Endothelial cell of umbilical vein (primary cell): Measurements from ENCODE around the gene ZNF341. TPM values are rescaled to one million over a fixed set of nuclear protein-coding genes. Genes with fewer than 3 reads are reported as not detected.

ENCODE experiments used
- BruUV-seq: library from RNA; stranded (reverse); fragments of 400-500 nt; replicated peaks from 2 replicates; lab custom pipeline; 2021; lab: Mats Ljungman, UMichigan
- CTCF ChIA-PET: fragments of 300-600, 350-600 bp; sonication (Branson Sonifier 250); formaldehyde crosslinking; loops from one replicate; lab custom pipeline; 2021; ENCODE audit warnings: antibody characterized with exemption, inconsistent platforms; lab: Charles Lee
- POLR2A ChIA-PET: fragments of 300-600, 350-600 bp; sonication (Branson Sonifier 250); formaldehyde crosslinking; loops from one replicate; lab custom pipeline; 2021; ENCODE audit warnings: antibody characterized with exemption, inconsistent platforms; lab: Charles Lee
- DNase-seq: peaks from one replicate; pipeline ENCODE4 v3.0.0-alpha.2; 2011; ENCODE audit warnings: low read depth, low spot score
- FAIRE-seq: peaks from 2 replicates; lab custom pipeline; 2011; peaks lifted over from hg19 to GRCh38; lab: Jason Lieb, UNC
- H2AFZ ChIP-seq: 2 replicates; pipeline ENCODE4 v1.6.0; 2012; ENCODE audit warnings: low read depth, low read length, control low read depth, inconsistent platforms
- H3K27ac ChIP-seq: 2 replicates; pipeline ENCODE4 v1.5.1; 2011; ENCODE audit warnings: low read depth, mild to moderate bottlenecking, control low read depth, low read length, moderate library complexity; ENCODE audit not compliant: insufficient read depth
- H3K27me3 ChIP-seq, 2 experiments: 2 replicates each; pipeline versions ENCODE4 v1.6.0 to v1.6.1; 2011; ENCODE audit warnings: low read length in 2 of 2, mixed read lengths in 1 of 2; ENCODE audit not compliant: control insufficient read depth in 2 of 2, insufficient read depth in 2 of 2
- H3K36me3 ChIP-seq, 2 experiments: 2 replicates in 1 of 2; 3 replicates in 1 of 2; pipeline ENCODE4 v1.5.1; 2011; ENCODE audit warnings: low read length in 2 of 2, mild to moderate bottlenecking in 1 of 2, moderate library complexity in 1 of 2; ENCODE audit not compliant: control insufficient read depth in 2 of 2, insufficient read depth in 2 of 2; ENCODE audit errors: extremely low read depth in 1 of 2
- H3K4me1 ChIP-seq: 3 replicates; pipeline ENCODE4 v1.5.1; 2011; ENCODE audit warnings: mild to moderate bottlenecking, low read length; ENCODE audit not compliant: control insufficient read depth, insufficient read depth; ENCODE audit errors: extremely low read depth
- H3K4me2 ChIP-seq: 2 replicates; pipeline ENCODE4 v1.6.1; 2011; ENCODE audit warnings: low read length, control low read depth, mixed read lengths; ENCODE audit not compliant: insufficient read depth
- H3K4me3 ChIP-seq, 3 experiments: fragments of 200-600 bp in 1 of 3; sonication (generic), shearing (Covaris generic) in 1 of 3; replicated peaks in 1 of 3; 2 replicates each; pipeline ENCODE4 v1.5.1; 2011 to 2016; ENCODE audit warnings: control low read depth in 3 of 3, low read length in 3 of 3, mild to moderate bottlenecking in 2 of 3, inconsistent platforms in 1 of 3, low read depth in 1 of 3, moderate library complexity in 1 of 3; ENCODE audit not compliant: insufficient read depth in 1 of 3
- H3K79me2 ChIP-seq: 2 replicates; pipeline ENCODE4 v1.6.0; 2012; ENCODE audit warnings: low read length, inconsistent platforms; ENCODE audit not compliant: control insufficient read depth, insufficient read depth
- H3K9ac ChIP-seq: replicated peaks from 2 replicates; pipeline ENCODE3; 2011; ENCODE audit warnings: low read length, control low read depth; ENCODE audit not compliant: insufficient read depth; ENCODE audit errors: extremely low read depth
- H3K9me1 ChIP-seq: replicated peaks from 3 replicates; pipeline ENCODE4 v1.6.0; 2011; ENCODE audit warnings: mild to moderate bottlenecking, low read length; ENCODE audit not compliant: control insufficient read depth, insufficient read depth; ENCODE audit errors: extremely low read depth
- H3K9me3 ChIP-seq: replicated peaks from 2 replicates; pipeline ENCODE4 v1.5.1; 2012; ENCODE audit warnings: low read length, inconsistent platforms; ENCODE audit not compliant: control insufficient read depth, insufficient read depth
- H4K20me1 ChIP-seq: replicated peaks from 2 replicates; pipeline ENCODE3; 2011; ENCODE audit warnings: mild to moderate bottlenecking, low read length; ENCODE audit not compliant: control insufficient read depth, insufficient read depth; ENCODE audit errors: extremely low read depth
- CTCF ChIP-seq, 2 donors: IDR thresholded peaks; 1 replicate in 1 of 2; 2 replicates in 1 of 2; pipeline ENCODE4 v1.5.1; 2011; ENCODE audit warnings: low read length in 2 of 2, mild to moderate bottlenecking in 2 of 2, moderate library complexity in 2 of 2, control low read depth in 1 of 2, inconsistent platforms in 1 of 2, low read depth in 1 of 2; ENCODE audit not compliant: insufficient read depth in 1 of 2; ENCODE audit errors: extremely low read depth in 1 of 2
- EZH2 ChIP-seq: IDR thresholded peaks from 2 replicates; pipeline ENCODE4 v1.6.1; 2012; ENCODE audit warnings: borderline replicate concordance, low read depth, mild to moderate bottlenecking, moderate library complexity, low read length, inconsistent platforms; ENCODE audit not compliant: severe bottlenecking
- FOS ChIP-seq: IDR thresholded peaks from 2 replicates; pipeline ENCODE4 v1.6.1; 2011; ENCODE audit warnings: mild to moderate bottlenecking, low read length, moderate library complexity, borderline replicate concordance; ENCODE audit not compliant: insufficient read depth
- GATA2 ChIP-seq: IDR thresholded peaks from 2 replicates; pipeline ENCODE4 v1.7.0; 2011; ENCODE audit warnings: low read depth, mild to moderate bottlenecking, moderate library complexity, mixed read lengths, low read length; ENCODE audit not compliant: insufficient read length, insufficient read depth
- JUN ChIP-seq: IDR thresholded peaks from 2 replicates; pipeline ENCODE4 v1.6.1; 2011; ENCODE audit warnings: borderline replicate concordance, low read depth; ENCODE audit not compliant: insufficient read length, insufficient read depth
- MAX ChIP-seq: IDR thresholded peaks from 2 replicates; pipeline ENCODE4 v1.6.1; 2011; ENCODE audit not compliant: insufficient read depth, insufficient read length
- MYC ChIP-seq: IDR thresholded peaks from one replicate; pipeline ENCODE4 v1.6.1; 2011; ENCODE audit warnings: mild to moderate bottlenecking, low read depth, low read length
- POLR2A ChIP-seq: IDR thresholded peaks from 2 replicates; pipeline ENCODE4 v1.6.1; 2012; ENCODE audit warnings: low read depth, mild to moderate bottlenecking, control low read depth, low read length
- POLR2AphosphoS5 ChIP-seq: IDR thresholded peaks from 2 replicates; pipeline ENCODE4 v1.6.1; 2012; ENCODE audit warnings: low read depth, mild to moderate bottlenecking, control low read depth, low read length, moderate library complexity; ENCODE audit not compliant: insufficient read depth
- dilution Hi-C: fragments of 300-500 bp; cut with MboI; formaldehyde crosslinking; loops from one replicate; pipeline ENCODE4 v1.15.0; 2019; ENCODE audit warnings: low sequenced_read_pairs; ENCODE audit not compliant: extremely low pct_ligation_motif_present
- intact Hi-C: fragments of 100-400 bp; cut with micrococcal nuclease; formaldehyde crosslinking; loops from one replicate; pipeline ENCODE4 v1.10.0; 2022
- polyA plus RNA-seq, 4 experiments: library from polyadenylated mRNA; depleted of rRNA in 3 of 4; stranded (reverse) in 3 of 4; unstranded in 1 of 4; fragments of >200 nt; gene quantifications; 2 replicates each; pipeline versions ENCODE4 v1.2.1 to v1.2.3, GENCODE V29; 2011 to 2012; ENCODE audit warnings: missing spikeins in 1 of 4
- total RNA-seq: library from RNA; stranded (reverse); gene quantifications from 2 replicates; pipeline ENCODE4 v1.2.3, GENCODE V29; 2021

The ZNF341 gene
- total and polyA plus RNA-seq, 2 donors (not counting 3 experiments of a cell fraction or from before 2014, with no cell fraction given) = 4.9 TPM

GRCh38 chr20:33824852-33825251 lies 93.1 kb downstream of the ZNF341 start:
- ChIA-PET CTCF (interaction anchor here (0.6 to 1.4 kb wide), 5 partner anchors 21 to 38 kb away, joined by 3 to 5 read pairs (median 4); no protein-coding TSS in a partner anchor), POLR2A (no interaction called here)
- TF ChIP-seq FOS (no peak), POLR2A (no peak)
- Histone ChIP-seq H3K4me1 (no peaks in the 10 kb centered on the region), H3K27me3 (no peaks in the 10 kb centered on the region), H4K20me1 (peaks cover 16% of the 10 kb centered on the region), H3K36me3 (peaks cover 0 to 3% of the 10 kb centered on the region in 2 experiments), H3K9me3 (no peaks in the 10 kb centered on the region), H3K9me1 (no peaks in the 10 kb centered on the region), H2AFZ (no peak overlapping the region), H3K79me2 (peaks cover 96% of the 10 kb centered on the region), H3K4me2 (no peak overlapping the region), H3K9ac (no peak overlapping the region), H3K27ac (no peak overlapping the region), H3K4me3 (no peak overlapping the region)
- no peak for FAIRE-seq
- no TSS peak for BruUV-seq
- no peak for DNase-seq
- intact Hi-C loops (no loop called here), dilution Hi-C loops (no loop called here)

DNA sequence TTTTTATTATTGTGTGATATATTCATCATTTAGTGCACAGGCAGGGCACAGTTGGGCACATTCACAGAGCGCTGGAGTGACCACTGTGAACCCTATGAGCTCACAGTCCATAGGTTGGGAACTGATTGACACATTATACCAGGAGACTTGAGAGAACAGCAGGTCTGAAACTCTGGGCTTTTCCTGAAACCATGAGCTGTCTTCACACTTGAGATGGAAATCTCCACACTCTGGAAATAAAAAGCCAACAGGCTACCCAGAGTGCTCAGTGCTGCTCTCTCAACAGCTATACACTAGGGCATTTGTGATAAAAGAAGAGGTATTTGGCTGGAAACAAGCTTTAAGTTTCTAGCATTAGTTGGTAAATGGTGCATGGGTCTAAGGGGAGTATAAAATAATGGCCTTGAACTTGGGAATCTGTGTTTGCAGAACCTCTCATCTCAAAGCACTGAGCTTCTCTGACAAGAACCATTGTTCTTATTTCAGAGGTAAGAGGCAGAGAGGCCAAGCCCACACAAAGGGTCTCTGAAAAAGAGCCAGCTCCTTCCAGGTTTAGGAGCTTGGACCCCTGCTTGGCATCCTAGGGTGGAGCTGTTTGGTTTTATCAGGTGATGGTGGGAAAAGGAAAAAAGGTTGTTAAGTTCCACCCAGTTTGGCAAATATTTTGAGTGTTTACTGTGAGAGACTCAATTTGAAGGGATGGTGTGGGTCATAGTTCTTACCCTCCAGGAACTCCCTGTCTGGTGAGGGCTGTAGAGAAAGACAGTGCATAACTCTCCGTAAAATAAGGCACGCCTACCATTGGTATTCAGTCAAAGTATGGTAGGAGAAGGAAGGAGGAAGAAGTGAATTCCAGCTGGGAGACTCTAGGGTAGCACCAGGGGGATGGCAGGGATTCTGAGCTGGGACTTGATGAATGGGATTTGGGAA lies 93.8 kb downstream of the ZNF341 start:
- intact Hi-C loops = no loop called here
- BruUV-seq = no TSS peak
- Histone ChIP-seq H3K4me2 (no peak overlapping the region), H3K27me3 (no peaks in the 10 kb centered on the region), H3K4me1 (no peaks in the 10 kb centered on the region), H2AFZ (no peak overlapping the region), H3K79me2 (peaks cover 96% of the 10 kb centered on the region), H3K9me3 (no peaks in the 10 kb centered on the region), H3K27ac (no peak overlapping the region), H4K20me1 (peaks cover 16% of the 10 kb centered on the region), H3K9ac (no peak overlapping the region), H3K4me3 (no peak overlapping the region), H3K9me1 (no peaks in the 10 kb centered on the region), H3K36me3 (peaks cover 0 to 3% of the 10 kb centered on the region in 2 experiments)
- DNase-seq (no peak), FAIRE-seq (no peak)
- TF ChIP-seq CTCF (IDR thresholded peaks at IDR 0.05; ENCODE audit: extremely low read depth in 1 of 2, insufficient read depth in 1 of 2, low read depth in 1 of 2, low read length in 2 of 2) (no peak), JUN (no peak), FOS (no peak), MAX (no peak), GATA2 (no peak), POLR2A (no peak), MYC (no peak), EZH2 (no peak), POLR2AphosphoS5 (no peak)
- ChIA-PET CTCF (interaction anchor here (0.9 to 2.1 kb wide), 7 partner anchors 11 to 37 kb away, joined by 3 to 10 read pairs (median 4); no protein-coding TSS in a partner anchor), POLR2A (interaction anchor here (1.6 kb wide), 1 partner anchor 36 kb away, joined by 3 read pairs; no protein-coding TSS in a partner anchor)
- dilution Hi-C loops = no loop called here
